Ecto neural progenitor cell (in vitro differentiated cells): ENCODE results near the gene HECTD4.
"Not testable (repeated sequence)": the region's sequence is repeated elsewhere in the genome, so short reads cannot be mapped to it uniquely, and the experiment has no call there.

ENCODE experiments used
- DNase-seq: peaks from one replicate; pipeline ENCODE4 v3.0.0-alpha.2; 2018; ENCODE audit warnings: low spot score

The HECTD4 gene

DNA sequence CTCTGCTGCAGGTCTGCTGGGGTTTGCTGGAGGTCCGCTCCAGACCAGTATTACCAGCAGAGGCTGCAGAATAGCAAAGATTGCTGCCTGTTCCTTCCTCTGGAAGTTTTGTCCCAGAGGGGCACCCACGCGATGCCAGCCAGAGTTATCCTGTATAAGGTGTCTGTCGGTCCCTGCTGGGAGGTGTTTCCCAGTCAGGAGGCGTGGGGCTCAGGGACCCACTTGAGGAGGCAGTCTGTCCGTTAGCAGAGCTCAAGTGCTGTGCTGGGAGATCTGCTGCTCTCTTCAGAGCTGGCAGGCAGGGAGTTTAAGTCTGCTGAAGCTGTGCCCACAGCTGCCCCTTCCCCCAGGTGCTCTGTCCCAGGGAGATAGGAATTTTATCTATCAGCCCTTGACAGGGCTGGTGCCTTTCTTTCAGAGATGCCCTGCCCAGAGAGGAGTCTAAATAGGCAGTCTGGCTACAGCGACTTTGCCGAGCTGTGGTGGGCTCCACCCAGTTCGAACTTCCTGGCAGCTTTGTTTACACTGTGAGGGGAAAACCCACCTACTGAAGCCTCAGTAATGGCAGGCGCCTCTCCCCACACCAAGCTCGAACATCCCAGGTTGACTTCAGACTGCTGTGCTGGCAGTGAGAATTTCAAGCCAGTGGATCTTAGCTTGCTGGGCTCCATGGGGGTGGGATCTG, 223.6 kb downstream of the HECTD4 start:
- not testable (repeated sequence) for DNase-seq

GRCh38 chr12:112153893-112154219, 228.4 kb downstream of the HECTD4 start:
- peak; percentile 43 for DNase-seq

GRCh38 chr12:112153181-112153892, 228.9 kb downstream of the HECTD4 start:
- DNase-seq: peak; percentile 43

DNA sequence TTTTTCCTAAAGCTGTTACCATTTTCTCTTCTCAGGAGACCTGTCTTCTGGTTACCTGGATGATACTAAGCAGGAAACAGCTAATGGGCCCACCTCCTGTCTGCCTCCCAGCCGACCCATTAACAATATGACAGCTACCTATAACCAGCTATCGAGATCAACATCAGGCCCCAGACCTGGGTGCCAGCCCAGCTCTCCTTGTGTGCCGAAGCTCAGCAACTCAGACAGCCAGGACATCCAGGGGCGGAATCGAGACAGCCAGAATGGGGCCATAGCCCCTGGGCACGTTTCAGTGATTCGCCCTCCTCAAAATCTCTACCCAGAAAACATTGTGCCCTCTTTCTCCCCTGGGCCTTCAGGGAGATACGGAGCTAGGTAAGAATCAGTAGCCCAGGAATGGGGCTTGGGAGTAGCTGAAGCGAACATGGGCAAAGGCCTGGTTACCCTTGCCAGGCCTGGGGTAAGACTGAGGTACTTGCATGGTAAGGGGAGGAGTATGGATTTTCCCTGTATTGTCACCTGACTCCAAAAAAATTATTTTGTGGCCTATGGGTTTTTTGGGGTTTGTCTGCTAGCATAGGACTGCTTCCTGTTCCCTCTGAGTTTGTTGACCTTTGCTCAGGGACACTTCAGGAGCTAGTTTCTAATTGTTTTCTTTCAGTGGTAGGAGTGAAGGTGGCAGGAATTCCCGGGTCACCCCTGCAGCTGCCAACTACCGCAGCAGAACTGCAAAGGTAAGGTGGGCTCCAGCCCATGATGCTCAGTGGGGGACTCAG, 230.3 kb downstream of the HECTD4 start:
- DNase-seq: peak; percentile 43

DNA sequence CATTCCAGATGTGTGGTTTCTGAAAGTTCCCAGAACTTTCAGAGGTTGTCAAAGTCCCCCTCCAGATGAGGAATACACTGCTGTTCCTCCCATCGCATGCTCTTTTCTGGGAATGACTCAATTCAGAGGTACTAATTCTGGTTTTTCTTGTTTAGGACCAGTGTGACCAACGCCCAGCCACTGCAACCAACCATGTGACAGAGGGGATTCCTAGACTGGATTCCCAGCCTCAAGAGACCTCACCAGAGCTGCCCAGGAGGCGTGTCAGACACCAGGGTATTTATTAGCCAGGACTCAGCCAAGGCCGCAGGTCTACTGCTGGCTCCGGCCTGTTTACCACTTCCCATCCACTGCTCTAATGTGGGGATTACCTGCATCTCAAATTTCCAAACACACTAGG, 232.6 kb downstream of the HECTD4 start:
- DNase-seq: peak; percentile 43

- DNase-seq: peak; percentile 32
These were observed 234.2 kb downstream of the HECTD4 start for GRCh38 chr12:112148031-112148513.

DNA sequence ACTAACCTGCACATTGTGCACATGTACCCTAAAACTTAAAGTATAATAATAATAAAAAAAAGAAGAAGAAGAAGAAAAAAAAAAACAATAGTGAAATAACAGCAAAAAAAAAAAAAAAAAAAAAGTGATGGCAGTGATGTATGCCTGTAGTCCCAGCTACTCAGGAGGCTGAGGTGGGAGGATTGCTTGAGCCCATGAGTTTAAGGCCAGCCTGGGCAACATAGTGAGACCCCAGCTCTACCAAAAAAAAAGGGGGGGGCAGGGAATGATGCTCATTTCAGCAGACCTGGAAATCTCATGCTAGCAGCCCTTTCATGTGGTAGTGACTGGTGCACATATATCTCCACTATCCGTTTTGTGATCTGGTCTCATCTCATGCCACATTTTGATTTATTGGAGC, 236.1 kb downstream of the HECTD4 start:
- DNase-seq: no peak

DNA sequence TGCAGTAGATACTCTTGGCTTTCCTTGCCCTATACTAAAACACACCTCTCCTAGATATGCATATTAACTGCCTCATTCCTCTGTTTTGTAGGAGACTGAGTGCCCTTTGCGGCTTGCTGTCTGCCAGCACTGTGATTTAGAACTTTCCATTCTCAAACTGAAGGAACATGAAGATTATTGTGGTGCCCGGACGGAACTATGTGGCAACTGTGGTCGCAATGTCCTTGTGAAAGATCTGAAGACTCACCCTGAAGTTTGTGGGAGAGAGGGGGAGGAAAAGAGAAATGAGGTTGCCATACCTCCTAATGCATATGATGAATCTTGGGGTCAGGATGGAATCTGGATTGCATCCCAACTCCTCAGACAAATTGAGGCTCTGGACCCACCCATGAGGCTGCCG, 241.5 kb downstream of the HECTD4 start:
- peak; percentile 21 for DNase-seq

- DNase-seq: no peak
These were observed 247.5 kb downstream of the HECTD4 start for GRCh38 chr12:112134731-112135130.

DNA sequence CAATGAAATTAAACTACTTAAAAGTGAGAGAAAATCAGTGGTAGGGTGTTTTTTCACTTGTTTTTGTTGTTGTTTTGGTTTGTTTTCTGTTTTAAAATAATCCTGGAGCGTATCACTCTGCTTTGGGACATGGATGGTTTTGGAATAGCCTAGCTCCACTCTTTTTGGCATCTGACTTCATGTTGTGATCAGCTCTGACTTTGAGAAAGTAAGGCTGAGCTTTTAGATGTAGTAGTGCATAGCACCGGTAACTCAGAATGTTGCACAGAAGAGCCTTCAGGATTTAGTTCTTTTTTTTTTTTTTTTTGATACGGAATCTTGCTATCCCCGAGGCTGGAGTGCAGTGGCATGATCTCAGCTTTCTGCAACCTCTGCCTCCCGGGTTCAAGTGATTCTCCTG, 248.8 kb downstream of the HECTD4 start:
- DNase-seq: no peak

DNA sequence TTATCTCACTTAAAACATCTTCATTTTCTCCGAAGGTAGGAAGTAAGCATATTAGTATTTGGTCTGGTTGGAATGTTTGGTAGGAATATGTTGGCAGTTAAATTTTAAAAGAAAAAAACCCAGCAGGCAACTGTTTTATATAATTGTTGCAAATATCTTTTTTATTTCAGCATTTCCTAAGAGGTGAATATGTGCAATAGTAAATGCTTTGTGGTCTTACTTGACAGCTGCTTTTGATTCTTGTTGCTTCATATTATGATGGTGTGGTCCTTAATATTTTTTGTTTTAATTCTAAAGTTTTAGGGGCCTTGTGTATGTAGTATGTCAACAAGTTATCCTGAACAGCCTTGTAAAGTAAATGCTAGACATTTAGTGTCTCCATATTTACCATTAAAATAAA, 250.5 kb downstream of the HECTD4 start:
- DNase-seq: no peak

- DNase-seq: no peak
These were observed 251.7 kb downstream of the HECTD4 start for GRCh38 chr12:112130441-112130998.

DNA sequence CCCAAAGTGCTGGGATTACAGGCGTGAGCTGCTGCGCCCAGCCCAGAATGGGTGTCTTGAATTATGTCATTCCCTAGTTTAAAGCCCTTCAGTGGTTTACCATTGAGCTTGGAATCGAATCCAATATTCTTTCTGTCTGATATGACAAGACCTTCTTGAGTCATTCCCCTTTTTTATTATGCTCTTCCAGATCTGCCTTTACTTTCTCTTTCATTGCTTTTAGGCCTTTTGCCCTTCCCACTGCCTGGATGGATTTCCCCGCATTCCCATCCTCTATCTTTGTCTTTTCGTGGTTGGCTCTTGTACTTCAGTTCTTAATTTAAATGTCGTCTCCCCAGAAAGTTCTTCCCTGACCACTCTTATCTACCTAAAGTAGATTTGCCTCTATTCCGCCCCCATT, 255.3 kb downstream of the HECTD4 start:
- DNase-seq: no peak

- peak; percentile 60 for DNase-seq
These were observed 256.2 kb downstream of the HECTD4 start for GRCh38 chr12:112126000-112126438.

DNA sequence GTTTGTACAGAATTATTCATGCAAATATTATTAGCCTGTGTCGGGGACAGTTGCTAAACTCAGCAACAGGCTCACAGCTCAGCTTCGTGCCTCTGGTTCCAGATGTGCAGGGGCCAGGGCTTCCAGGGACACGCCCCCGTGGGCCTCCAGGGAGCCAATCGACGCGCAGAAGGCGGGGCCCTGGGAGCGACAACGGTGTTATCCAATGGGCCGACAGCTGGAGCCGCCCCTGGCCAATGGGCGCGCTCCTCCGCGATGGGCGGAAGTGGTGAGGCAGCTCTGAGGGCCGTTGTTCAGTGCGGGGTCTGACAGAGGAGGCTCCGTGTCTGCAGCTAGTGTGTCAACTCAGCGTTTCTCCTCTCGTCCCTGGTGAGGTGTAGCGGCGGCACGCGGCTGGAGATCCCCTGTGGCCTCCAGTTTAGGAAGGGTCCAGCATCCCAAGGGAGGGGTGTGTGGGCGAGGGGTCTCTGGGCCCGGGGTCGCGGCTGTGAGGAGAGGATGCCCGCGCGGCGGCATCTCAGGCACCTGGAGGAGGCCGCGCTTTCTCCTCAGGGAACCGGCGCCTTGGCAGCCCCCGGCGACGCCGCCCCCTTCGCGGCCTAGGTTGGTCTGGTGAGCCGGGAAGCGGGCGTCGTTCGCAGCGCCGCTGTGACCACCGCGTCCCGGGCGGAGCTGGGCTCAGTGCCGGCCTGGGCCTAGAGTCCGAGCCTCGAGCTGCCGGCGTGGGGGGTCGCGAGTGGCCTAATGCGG, 256.8 kb downstream of the HECTD4 start, which contains the start of gene TRAFD1:
Gene TRAFD1 (plus strand): TSS at position 311 of the 750 bp plus-strand sequence. CDS start 4,963 bp downstream, outside the sequence.
- peak; percentile 100 for DNase-seq

GRCh38 chr12:112124918-112125249, 257.3 kb downstream of the HECTD4 start:
- DNase-seq: no peak

GRCh38 chr12:112122823-112123690, 259.2 kb downstream of the HECTD4 start:
- DNase-seq: no peak

DNA sequence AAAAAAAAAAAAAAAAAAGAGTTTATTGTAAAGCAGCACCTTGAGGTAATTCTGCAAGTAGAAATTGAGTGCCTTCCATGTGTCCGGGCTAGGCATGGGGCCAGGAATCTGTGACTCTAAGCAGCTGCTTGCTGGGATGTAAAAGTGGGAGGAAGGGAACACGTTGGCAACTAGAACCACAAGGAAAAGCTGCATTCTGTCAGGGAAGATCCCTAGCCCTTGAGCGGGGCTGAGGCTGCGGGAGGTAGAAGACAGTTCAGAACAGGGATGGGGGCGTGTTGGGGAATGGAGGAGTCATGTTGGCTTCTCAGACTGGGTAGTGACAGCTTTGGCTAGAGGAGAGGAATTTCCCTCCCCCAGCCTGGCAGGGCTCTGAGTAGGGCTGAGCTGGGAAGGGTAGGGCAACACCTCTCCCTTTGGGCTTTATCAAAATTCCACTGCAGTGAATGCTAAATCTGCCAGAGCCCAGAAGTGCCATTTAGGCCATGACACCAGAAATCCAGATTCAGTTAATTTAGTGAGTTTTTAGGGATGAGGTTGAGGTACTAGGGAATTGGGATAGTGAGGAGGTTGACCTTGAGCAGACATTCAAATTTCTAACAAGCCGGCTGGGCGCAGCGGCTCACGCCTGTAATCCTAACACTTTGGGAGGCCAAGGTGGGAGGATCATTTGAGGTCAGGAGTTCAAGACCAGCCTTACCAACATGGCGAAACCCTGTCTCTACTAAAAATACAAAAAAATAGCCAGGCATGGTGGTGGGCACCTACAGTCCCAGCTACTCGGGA, 260.3 kb downstream of the HECTD4 start:
- DNase-seq: no peak

DNA sequence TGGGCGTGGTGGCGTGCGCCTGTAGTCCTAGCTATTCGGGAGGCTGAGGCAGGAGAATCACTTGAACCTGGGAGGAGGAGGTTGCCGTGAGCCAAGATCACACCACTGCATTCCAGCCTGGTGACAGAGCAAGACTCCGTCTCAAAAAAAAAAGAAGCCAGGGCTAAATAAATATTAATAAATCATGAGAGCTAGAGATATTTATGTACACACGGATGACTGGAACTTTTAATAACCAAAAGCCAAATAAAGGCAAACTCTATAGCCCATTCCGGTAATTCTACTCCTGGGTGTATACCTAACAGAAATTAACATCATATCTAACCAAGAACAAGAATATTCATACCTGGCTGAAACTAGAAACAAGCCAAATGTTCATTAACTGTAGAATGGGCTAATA, 264.5 kb downstream of the HECTD4 start:
- no peak for DNase-seq
